ENCODE data around the gene IRAK1BP1.

DNA sequence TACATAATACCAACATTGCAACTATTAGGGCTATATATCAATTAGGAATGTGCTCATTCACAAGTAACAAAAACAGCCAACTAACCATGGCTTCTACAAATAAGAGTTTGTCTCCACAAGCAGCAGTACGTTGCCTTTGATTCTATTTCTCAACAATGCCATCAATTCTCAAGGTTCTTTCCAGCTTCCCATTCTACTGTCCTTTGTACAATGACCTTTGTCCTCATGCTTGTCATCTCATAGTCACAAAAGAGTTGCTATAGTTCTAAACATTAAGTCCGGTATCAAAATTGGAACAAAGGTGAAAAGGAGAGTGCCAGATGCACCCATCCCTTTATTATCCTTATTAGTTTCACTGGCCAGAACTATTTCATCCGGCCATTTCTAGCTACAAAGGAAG is 30.8 kb upstream of the IRAK1BP1 start:
- TF ChIP-seq STAT3 (IDR thresholded peaks at IDR 0.05; ENCODE audit: low read depth, low read length) (no peak), POLR2AphosphoS5 (IDR thresholded peaks at IDR 0.05; ENCODE audit: low read length) (no peak), ZZZ3 (IDR thresholded peaks at IDR 0.05; ENCODE audit: control insufficient read depth, insufficient read length, low read depth) (no peak), SRF (IDR thresholded peaks at IDR 0.05; ENCODE audit: low read depth in 2 of 2, low read length in 2 of 2) (no peak), JUNB (IDR thresholded peaks at IDR 0.05) (no peak), RCOR1 (conservative IDR thresholded peaks at IDR 0.05; ENCODE audit: low read depth, low read length) (no peak), CREM (IDR thresholded peaks at IDR 0.05; ENCODE audit: low read depth) (no peak)
- TF ChIP-seq, protein P1, sequence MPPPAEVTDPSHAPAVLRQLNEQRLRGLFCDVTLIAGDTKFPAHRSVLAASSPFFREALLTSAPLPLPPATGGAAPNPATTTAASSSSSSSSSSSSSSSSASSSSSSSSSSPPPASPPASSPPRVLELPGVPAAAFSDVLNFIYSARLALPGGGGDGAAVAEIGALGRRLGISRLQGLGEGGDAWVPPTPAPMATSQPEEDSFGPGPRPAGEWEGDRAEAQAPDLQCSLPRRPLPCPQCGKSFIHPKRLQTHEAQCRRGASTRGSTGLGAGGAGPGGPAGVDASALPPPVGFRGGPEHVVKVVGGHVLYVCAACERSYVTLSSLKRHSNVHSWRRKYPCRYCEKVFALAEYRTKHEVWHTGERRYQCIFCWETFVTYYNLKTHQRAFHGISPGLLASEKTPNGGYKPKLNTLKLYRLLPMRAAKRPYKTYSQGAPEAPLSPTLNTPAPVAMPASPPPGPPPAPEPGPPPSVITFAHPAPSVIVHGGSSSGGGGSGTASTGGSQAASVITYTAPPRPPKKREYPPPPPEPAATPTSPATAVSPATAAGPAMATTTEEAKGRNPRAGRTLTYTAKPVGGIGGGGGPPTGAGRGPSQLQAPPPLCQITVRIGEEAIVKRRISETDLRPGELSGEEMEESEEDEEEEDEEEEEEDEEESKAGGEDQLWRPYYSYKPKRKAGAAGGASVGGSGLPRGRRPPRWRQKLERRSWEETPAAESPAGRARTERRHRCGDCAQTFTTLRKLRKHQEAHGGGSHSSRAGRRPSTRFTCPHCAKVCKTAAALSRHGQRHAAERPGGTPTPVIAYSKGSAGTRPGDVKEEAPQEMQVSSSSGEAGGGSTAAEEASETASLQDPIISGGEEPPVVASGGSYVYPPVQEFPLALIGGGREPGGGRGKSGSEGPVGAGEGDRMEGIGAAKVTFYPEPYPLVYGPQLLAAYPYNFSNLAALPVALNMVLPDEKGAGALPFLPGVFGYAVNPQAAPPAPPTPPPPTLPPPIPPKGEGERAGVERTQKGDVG (CRISPR knock-in tag; IDR thresholded peaks at IDR 0.05): no peak
- TF ChIP-seq, protein P2, sequence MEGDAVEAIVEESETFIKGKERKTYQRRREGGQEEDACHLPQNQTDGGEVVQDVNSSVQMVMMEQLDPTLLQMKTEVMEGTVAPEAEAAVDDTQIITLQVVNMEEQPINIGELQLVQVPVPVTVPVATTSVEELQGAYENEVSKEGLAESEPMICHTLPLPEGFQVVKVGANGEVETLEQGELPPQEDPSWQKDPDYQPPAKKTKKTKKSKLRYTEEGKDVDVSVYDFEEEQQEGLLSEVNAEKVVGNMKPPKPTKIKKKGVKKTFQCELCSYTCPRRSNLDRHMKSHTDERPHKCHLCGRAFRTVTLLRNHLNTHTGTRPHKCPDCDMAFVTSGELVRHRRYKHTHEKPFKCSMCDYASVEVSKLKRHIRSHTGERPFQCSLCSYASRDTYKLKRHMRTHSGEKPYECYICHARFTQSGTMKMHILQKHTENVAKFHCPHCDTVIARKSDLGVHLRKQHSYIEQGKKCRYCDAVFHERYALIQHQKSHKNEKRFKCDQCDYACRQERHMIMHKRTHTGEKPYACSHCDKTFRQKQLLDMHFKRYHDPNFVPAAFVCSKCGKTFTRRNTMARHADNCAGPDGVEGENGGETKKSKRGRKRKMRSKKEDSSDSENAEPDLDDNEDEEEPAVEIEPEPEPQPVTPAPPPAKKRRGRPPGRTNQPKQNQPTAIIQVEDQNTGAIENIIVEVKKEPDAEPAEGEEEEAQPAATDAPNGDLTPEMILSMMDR (IDR thresholded peaks at IDR 0.05 in 2 of 3, conservative IDR thresholded peaks at IDR 0.05 in 1 of 3; ENCODE audit: control insufficient read depth in 2 of 3, extremely low read depth in 1 of 3, insufficient read depth in 1 of 3, low read depth in 3 of 3, low read length in 3 of 3): no peak
- TF ChIP-seq, protein P3, sequence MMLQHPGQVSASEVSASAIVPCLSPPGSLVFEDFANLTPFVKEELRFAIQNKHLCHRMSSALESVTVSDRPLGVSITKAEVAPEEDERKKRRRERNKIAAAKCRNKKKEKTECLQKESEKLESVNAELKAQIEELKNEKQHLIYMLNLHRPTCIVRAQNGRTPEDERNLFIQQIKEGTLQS (IDR thresholded peaks at IDR 0.05; ENCODE audit: borderline replicate concordance, extremely low read depth, low read depth, low read length): no peak
